AG09309 (cell line): ENCODE measurements around the gene WWC2.

Experiments used
- DNase-seq: peaks from one replicate; pipeline ENCODE4 v3.0.0-alpha.2; 2010; ENCODE audit warnings: low read depth
- H3K4me3 ChIP-seq: 2 replicates; pipeline ENCODE4 v1.5.1; 2011; ENCODE audit warnings: mild to moderate bottlenecking, low read depth, low read length, moderate library complexity; ENCODE audit not compliant: control insufficient read depth
- TF ChIP-seq, protein P1 (sequence below): IDR thresholded peaks from 2 replicates; pipeline ENCODE4 v1.5.1; 2011; ENCODE audit warnings: mild to moderate bottlenecking, low read depth, low read length, inconsistent platforms; ENCODE audit not compliant: insufficient read depth, control insufficient read depth; ENCODE audit errors: missing control alignments

Gene WWC2

GRCh38 chr4:183124865-183125264 lies 25.8 kb downstream of the WWC2 start:
- no peak for DNase-seq
- TF ChIP-seq, protein P1, sequence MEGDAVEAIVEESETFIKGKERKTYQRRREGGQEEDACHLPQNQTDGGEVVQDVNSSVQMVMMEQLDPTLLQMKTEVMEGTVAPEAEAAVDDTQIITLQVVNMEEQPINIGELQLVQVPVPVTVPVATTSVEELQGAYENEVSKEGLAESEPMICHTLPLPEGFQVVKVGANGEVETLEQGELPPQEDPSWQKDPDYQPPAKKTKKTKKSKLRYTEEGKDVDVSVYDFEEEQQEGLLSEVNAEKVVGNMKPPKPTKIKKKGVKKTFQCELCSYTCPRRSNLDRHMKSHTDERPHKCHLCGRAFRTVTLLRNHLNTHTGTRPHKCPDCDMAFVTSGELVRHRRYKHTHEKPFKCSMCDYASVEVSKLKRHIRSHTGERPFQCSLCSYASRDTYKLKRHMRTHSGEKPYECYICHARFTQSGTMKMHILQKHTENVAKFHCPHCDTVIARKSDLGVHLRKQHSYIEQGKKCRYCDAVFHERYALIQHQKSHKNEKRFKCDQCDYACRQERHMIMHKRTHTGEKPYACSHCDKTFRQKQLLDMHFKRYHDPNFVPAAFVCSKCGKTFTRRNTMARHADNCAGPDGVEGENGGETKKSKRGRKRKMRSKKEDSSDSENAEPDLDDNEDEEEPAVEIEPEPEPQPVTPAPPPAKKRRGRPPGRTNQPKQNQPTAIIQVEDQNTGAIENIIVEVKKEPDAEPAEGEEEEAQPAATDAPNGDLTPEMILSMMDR: no peak
- H3K4me3 ChIP-seq: no peak overlapping the region

DNA sequence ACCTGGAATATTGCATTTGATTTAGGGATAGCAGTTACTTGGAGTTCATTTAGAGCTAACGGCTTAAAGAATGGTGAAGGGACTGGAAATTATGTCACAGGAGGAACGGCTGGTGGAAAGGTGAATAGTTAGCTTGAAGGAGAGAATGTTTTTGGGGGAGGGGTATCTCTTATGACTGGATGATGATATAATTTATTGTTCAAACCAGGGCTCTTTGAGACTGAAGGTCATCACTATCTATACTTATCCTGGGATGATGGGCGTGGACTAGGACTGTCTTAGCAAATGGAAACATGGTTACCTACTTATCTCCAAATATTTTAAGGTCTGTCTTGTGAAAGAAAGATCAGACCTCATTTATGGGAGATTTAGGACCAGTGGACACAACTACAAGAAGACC lies 30.1 kb downstream of the WWC2 start:
- TF ChIP-seq, protein P1: no peak
- no peak overlapping the region for H3K4me3 ChIP-seq
- no peak for DNase-seq

DNA sequence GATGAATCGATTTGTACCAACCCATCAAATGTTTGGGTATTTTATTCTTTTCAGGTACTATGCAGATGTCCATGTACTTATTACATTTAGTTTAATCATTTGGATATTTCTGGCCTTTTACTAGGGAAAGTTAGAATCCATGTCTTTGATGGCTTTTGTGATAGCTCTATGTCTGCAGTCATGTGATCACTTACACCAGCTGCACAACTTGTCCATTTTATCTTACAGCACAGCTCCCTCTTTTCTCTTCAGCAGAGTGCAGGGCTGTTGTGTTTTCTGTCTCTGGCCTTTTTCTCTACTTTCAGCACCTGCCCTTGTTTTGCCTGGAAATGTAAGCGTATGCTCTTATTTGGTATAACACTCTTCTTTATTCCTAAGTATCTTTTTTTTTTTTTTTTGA lies 30.6 kb downstream of the WWC2 start:
- DNase-seq: no peak
- no peak overlapping the region for H3K4me3 ChIP-seq
- TF ChIP-seq, protein P1: no peak

- TF ChIP-seq, protein P1: no peak
- no peak overlapping the region for H3K4me3 ChIP-seq
- DNase-seq: no peak
Observed at GRCh38 chr4:183130328-183131155, 31.5 kb downstream of the WWC2 start.

DNA sequence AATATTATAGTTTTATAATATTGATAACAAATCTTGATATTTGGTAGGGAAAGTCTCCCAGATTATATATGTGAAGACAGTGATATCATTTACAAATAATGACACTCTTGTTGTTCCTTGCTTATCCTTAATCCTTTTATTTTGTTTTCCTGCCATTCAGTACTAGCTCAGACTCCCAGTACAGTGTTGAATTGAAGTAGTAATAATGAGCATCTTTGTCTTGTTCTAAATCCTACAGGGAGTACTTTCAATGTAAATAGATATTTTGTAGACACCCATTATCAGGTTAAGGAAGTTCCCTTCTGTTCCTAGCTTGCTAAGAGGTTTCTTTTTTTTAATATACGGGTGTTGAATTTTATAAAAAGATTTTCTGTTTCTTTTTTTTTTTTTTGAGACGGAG lies 33.0 kb downstream of the WWC2 start:
- no peak for DNase-seq
- no peak overlapping the region for H3K4me3 ChIP-seq
- TF ChIP-seq, protein P1: no peak

- no peak for DNase-seq
- no peak overlapping the region for H3K4me3 ChIP-seq
- TF ChIP-seq, protein P1: no peak
Observed at GRCh38 chr4:183132865-183133264, 33.8 kb downstream of the WWC2 start.
